ENCODE measurements around the gene ABLIM3.

The ABLIM3 gene

DNA sequence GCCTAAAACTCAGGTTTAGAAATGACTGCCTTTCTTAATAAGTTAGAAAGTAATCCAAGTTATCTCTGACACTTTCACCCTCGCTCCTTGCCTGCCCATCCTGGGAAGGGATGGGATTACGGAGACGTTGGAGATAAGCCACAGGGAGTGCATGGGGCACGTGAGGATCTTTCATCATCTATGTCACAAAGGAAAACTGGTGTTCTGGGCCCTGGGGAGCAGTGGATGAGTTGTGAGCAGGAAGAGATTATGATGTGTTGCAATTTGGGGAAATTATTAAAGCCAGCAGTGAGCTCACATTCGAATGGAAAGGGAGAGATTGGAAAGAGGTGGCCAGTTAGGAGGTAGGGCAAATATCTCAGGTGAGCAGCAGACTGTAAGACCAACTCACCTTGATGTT lies 143.2 kb downstream of the ABLIM3 start:
- peak in 1 of 3 experiments; percentile 50 for DNase-seq

DNA sequence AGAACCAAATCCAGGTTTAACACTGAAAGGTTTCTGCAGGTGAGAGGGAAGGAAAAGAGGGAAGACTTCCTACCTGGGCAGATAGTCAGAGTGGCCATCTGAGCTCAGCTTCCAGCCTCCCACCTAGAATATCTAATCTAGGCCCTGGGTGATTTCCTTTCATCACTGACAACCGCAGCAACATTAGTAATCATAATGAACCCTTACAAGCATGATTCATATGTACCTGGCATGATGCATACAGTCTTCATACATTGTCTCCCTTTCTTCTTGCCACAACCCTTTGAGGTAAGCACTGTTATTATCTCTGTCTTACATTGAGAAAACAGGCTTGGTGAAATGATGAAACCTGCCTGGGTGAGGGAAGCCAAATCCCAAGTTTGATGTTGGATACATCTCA lies 143.9 kb downstream of the ABLIM3 start:
- DNase-seq, result no peak

DNA sequence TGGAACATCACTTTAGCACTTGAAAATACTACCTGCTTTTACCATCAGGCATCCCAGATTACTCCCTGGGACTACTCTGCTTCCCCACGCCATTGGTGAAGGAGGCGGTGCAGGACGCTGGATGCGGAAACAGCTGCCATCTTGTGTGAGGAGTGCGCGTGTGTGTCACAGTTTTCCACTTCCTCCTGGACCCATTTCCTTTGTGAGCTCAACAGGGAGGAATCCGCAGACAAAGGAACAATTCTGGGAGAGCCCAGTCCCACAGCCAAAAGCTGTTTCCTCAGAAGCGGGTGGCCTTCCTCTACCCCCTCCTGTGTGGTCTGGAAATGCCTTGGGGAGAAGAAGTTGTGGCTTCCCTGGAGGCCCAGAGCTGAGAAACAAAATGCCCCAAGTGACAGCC lies 147.1 kb downstream of the ABLIM3 start:
- DNase-seq, result no peak

DNA sequence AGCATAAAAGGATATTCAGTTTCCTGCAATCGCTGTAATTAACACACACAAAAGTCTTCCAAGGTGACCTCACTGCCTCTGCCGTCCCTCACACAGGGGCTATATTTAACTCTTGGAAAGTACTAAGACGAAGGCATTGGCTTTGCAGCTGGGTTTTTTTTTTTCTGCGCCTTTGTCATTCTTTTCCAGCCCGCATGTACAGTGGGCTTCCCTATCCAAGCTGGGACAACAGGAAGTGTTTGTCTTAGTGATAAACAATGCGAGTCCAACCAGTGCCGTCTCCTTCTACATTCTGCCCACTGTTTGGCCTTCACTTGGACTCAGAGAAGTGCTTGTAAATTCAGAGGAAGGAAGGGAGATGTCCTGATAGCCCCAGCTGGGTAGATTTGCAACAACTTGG lies 148.0 kb downstream of the ABLIM3 start:
- DNase-seq, result no peak

DNA sequence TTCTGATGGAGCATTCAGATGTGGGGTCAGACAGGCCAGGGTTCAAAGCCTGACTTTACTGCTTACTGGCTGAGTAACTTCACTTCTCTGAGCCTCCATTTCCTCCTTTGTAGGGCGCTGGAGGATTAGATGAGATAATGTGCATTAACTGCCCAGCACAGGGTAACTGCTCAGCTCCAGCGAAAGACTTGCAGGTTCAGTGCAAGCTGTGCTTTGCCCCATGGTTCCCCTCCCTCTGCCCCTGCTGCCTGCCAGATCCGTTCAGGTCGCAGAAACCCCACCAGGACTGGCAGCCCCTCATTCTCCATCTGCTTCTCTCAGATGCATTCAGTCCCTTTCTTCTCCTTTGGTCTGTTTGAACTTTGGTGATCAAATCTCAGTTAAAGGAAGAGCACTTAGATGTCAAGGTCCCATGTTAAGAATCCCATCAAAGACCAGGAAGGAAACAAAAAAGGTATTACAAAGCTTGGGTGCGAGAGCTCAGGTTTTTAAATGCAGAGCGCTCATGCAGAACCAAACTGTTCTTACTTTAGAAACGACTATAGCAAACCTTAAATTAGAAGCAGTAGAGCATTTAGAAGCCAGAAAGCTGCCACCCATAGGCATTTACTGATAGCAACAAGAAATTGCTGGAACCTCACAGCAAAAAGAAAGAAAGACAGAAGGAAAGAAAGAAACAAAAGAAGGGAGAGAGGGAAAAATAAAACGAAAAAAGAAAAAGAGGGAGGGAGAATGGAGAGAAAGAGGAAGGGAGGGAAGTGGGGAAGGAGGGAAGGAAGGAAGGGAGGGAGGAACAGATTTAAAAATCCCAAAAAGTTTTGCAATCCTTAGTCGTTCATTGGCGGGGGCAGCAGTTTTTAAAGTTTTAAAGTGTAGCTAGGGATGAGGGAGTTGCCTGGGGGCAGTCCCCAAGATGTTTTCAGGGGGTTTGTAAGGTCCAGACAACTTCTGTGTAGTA lies 153.9 kb downstream of the ABLIM3 start:
- DNase-seq, result no peak

DNA sequence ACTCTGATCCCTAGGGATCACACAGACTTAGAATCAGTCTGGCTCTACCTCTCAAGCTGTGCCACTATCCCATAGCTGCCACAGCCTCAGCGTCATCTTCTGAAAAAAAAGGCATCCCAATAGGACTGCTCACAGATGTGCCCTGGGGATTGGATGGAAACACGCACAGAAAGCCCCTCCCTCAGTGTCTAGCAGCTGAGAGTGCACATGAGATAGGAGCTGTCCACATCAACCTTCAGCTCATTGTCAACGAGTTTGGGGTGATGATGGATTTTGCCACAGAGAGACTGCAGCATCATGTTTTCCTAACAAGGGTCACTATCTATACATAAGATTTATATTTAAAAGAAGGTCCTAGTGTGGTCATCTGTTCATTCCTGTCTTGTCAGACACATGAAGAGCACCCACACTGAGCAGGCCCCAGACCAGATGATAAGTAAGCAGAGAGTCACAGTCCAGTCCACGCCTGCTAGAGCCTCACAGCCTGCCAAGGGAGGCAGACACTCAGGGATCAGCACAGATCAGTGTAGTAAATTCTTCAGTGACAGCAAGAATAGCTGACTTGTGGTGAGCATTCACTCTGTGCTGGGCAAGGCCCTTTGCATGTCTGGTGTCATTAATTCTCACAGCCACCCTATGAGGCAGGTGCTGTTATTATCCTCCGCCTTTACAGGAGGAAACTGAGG lies 156.2 kb downstream of the ABLIM3 start:
- DNase-seq, result no peak

DNA sequence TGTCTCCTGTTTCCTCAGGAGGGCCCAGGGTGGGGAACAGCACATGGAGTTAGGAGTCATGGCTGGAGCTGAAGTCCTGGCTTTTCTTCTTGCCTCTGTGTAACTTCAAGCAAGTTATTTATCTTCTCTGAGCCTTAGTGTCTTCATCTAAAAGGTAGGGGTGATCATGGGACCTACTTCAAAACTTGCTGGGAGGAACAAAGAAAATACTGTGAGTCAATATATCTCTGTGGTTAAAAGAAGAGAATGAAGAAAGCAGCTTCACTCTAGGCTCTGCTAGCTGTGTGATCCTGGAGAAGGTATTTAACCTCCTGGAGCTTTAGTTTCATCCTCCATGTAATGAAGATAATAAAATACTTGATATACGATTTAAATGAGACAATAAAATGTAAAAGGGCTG lies 156.9 kb downstream of the ABLIM3 start:
- DNase-seq, result no peak

DNA sequence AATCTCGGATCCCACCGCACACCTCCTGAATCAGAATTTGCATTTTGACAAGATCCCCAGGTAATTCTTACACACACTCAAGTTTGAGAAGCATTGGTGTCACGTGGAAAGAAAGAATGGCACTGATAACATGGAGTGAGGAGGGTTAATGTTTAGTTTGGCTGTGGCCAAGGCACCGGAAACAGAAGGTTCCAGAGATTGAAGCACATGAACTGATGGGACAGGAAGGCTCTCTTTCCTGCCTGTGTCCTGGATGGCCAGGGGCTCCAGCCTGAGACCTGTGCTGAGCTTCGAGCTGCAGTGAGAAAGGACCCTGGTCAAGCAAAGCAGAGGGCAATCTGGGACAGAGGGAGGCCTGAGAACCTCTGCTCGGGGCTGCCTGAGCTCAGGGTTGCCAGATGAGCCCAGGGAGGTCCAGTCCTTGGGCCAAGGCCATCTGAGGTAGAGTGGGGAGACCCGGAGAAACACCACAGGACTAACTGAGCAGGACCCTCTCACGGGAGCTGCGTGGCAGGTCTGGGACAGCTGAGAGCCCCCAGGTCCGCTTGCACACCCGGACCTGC lies 157.6 kb downstream of the ABLIM3 start:
- no peak for DNase-seq

DNA sequence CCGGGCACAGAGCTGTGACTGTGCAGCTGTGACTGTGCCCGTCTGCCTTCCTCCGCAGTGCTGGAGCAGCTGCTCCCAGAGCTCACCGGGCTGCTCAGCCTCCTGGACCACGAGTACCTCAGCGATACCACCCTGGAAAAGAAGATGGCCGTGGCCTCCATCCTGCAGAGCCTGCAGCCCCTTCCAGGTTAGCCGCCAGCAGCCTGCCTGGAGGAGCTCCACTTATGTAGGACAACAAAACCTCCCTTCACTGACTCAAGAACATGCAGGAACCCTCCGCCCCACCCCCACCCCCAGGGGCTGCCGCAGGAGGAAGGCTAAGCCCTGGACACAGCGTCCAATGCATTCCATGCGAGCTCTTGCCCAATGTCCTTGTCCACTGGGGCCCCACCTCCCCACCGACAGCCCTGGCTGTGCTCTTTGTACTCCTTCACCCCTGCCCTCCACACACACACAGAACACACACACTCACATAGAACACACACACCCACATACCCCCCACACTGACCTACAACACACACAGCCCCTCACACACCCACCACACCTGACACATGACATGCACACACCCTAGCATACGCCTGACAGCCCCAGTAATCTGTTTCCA lies 158.3 kb downstream of the ABLIM3 start:
- DNase-seq, result no peak

DNA sequence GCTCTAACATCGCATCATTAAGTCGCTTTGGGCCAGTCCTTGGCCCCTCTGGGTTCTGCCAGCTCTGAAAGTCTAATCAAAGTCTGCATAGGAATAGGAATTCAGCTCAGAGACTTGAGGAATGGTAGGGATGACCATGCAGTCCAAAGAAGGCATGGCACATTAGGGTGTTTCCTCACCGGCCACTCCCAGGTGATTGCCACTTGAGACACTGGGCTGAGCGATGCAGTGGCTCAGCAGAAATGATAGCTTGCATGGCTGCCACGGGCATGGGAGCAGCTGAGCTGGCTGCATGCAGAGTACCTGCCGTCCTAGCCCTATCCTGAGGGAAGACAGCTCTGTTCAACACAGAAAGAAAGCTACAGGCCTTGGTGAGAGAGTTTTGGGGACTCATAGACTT lies 159.1 kb downstream of the ABLIM3 start:
- DNase-seq, result no peak

DNA sequence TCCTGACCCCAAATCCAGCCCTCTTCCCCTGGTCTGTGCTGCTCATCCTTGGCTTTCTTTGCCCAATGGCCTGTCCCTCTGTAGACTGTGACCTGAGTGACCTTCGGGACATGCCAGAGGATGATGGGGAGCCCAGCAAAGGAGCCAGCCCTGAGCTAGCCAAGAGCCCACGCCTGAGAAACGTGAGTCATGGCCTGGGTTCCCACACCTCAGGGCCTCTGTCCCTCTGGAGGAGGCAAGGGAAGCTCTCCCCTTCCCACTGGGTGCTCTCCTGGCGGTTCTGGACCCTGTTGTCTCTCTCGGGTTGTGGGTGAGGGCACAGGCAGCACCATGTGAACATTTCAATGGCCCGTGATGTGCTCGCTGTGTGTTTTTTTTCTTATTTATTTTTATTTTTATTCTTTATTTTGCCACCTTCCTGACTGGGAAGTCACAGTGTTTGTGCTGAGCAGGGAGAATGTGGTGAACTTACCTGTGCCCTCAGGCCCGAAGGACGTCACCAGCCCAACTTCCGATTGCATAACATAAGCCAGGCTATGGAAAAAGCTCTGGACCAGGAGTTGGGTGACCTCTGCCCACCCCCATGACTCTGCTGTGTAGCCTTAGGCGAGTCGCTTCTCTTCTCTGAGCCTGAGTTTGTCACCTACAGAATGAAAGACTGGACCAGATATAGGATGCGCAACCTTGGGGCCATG lies 159.9 kb downstream of the ABLIM3 start:
- DNase-seq, result no peak

DNA sequence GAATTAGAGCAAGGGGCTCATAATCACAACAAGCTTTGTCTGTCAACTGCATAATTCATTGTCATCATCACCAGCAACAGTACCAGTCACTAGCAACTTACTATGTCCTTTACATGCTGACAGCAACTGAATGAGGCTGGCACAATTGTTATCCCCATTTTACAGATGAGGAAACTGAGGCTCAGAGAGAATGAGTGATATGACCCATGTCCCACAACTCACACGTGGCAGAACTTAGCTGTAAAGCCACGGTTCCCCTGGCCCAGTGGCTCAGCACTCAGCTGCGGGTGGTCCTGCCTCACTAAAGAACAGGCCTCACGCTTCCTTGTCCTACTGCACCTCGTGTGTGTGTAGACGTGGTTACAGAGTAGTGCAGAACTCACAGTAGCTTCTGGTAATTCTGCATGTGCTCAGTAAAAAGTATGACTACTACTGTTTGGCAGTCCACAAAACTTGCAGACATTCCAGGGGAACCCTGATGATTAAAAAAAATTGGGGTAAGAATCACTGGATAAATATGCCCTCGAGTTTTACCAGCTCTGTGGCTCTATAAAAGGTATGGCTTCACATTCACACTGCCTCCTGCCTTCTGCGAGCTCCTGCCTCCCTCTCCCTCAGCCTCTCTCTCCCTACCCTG lies 160.6 kb downstream of the ABLIM3 start:
- DNase-seq, result no peak

DNA sequence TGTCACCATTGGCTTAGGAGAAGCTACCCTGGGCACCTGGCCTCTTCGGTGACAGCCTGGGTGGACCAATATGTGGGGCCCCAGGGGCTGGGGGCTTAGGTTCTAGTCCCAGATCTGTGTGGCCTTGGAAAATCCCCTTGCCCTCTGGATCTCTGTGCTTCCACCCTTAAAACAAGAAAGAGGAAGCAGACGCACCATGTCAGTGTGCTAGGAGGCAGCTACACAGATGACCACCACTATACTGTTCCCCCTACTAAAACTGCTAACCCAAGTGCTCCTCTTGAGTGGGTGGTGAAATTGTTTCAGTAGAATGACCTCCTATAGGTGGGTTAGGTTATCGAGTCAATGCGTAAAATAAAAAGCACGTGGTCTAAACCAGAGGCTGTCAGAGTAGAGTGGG lies 161.3 kb downstream of the ABLIM3 start:
- DNase-seq, result no peak

DNA sequence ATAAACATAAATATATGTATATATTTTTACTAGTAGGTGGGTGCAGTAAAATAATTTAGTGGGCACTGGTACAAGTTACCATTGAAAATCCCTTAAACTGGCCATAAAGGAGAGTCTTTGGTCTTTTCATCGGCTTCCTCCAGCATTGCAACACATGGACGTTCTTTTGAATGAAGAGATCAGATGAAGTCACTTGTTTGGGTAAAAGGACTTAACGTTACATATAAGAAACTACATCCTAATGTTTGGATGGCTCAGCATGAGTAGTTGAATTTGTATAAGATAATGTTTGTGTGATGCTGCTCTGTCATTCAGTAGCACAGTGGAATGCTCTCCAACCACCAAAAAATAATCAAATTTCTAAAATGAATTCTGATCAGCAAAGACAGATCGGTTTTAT lies 161.9 kb downstream of the ABLIM3 start:
- DNase-seq, result no peak

DNA sequence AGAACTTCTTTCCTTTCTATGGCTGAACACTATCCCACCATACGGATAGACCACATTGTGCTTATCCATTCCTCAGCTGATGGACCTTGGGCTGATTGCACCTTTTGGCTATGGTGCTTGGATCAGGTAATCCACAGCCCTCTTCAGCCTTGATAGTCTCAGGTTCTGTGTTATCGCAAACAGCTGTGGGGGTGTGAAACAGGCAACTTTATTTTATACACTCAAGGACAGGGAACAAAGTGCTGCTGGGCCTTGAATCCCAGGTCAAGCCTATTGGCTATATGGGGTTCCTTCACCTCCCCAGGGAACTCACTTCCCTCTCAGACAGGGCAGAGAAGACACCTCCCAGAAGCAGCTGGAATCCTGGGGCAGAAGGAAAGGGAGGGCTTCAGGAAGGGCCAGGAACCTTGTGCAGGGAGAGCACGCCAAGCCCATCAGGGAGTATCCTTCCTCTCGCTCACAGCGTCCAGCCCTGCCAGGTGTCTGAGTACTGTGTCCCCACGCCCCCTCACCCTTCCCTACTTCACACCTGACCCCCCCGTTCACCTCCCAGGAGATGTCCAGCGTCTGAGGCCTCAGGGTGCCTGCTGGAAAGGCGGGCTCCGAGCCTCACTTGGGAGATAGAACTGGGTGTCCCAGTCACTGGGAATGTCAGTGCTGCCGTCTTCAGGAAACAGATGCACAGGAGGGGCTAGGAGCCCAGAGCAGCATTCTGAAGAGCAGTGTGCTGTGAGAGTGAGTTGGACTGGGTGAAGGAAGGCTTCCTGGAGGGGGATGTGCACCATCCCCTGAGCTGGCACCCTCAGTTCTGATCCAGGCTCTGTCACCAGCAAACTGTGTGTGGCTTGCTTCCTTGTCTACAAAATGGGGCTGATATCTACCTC lies 163.1 kb downstream of the ABLIM3 start:
- no peak for DNase-seq

DNA sequence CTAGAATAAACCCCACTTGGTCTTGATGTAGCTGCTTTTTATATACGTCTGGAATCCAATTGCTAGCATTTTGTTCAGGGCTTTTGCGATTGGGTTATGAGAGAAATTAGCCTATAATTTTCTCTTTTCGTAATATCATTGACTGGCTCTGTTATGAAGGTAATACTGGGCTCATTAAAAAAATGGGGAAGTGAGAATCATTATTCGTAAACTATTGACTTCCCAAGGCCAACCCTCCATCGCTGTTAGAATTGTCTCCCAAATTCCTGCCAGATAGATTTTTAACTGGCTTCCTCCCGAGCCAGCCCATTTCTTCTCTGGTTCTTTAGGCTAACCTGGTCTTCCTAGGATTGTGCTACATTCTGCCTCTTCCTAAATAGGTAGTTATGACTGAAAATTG lies 168.1 kb downstream of the ABLIM3 start:
- DNase-seq, result no peak
